Endothelial cell (in vitro differentiated cells): Measurements from ENCODE around the gene SHKBP1. TPM values are rescaled to one million over a fixed set of nuclear protein-coding genes. Genes with fewer than 3 reads are reported as not detected.

Source experiments
- DNase-seq: peaks from one replicate; pipeline ENCODE4 v3.0.0; 2021; ENCODE audit warnings: low spot score
- H3K27ac Mint-ChIP-seq: one replicate; pipeline ENCODE4 v1.8.0; 2021; ENCODE audit warnings: mixed read lengths, inconsistent platforms; ENCODE audit not compliant: unreplicated experiment
- H3K27me3 Mint-ChIP-seq: one replicate; pipeline ENCODE4 v1.8.0; 2021; ENCODE audit warnings: mild to moderate bottlenecking, moderate library complexity, mixed read lengths, inconsistent platforms; ENCODE audit not compliant: unreplicated experiment
- H3K36me3 Mint-ChIP-seq: one replicate; pipeline ENCODE4 v1.8.0; 2021; ENCODE audit warnings: mild to moderate bottlenecking, low read depth, mixed read lengths, inconsistent platforms; ENCODE audit not compliant: unreplicated experiment
- H3K4me1 Mint-ChIP-seq: one replicate; pipeline ENCODE4 v1.8.0; 2021; ENCODE audit warnings: mild to moderate bottlenecking, mixed read lengths, inconsistent platforms; ENCODE audit not compliant: unreplicated experiment
- H3K4me3 Mint-ChIP-seq: one replicate; pipeline ENCODE4 v1.8.0; 2021; ENCODE audit warnings: mild to moderate bottlenecking, mixed read lengths, inconsistent platforms; ENCODE audit not compliant: unreplicated experiment
- H3K9me3 Mint-ChIP-seq: one replicate; pipeline ENCODE4 v1.8.0; 2021; ENCODE audit warnings: mixed read lengths, inconsistent platforms; ENCODE audit not compliant: unreplicated experiment
- total RNA-seq: library from RNA; stranded (reverse); fragmentation: NEBNext Ultra II Directional; extraction: Animal tissue kit (Norgen Biotek cat#: 25700); gene quantifications from one replicate; pipeline ENCODE4 v1.2.1, GENCODE V29; 2021; ENCODE audit not compliant: unreplicated experiment
- TF ChIP-seq, protein P1 (sequence below): fragments of 200-600 bp; sonication (generic); IDR thresholded peaks from one replicate; pipeline ENCODE4 v1.5.0; 2021; ENCODE audit warnings: antibody characterized with exemption; ENCODE audit not compliant: unreplicated experiment

SHKBP1 gene
- total RNA-seq, 1 donor from 2014 or later: 84.6 TPM

DNA sequence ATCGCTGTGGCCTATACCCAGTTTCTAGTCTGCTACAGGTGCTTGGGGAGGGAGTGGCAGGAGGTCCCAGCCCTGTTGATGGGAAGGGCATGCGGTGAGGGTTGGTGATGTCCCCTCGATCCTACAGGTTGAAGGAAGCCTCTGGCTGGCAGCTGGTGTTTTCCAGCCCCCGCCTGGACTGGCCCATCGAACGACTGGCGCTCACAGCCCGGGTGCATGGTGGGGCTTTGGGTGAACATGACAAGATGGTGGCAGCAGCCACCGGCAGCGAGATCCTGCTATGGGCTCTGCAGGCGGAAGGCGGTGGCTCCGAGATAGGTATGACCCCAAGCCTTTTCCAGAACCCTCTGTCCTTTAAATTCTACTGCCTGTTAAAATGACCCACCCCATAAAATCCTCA is 3.9 kb downstream of the SHKBP1 start:
- Mint-ChIP-seq H3K27me3 (peaks cover 6% of the 10 kb centered on the region), H3K9me3 (no peaks in the 10 kb centered on the region), H3K36me3 (peaks cover 27% of the 10 kb centered on the region), H3K4me1 (peaks cover 11% of the 10 kb centered on the region), H3K4me3 (peak overlapping the region; percentile 65), H3K27ac (no peak overlapping the region)
- DNase-seq: no peak
- TF ChIP-seq, protein P1, sequence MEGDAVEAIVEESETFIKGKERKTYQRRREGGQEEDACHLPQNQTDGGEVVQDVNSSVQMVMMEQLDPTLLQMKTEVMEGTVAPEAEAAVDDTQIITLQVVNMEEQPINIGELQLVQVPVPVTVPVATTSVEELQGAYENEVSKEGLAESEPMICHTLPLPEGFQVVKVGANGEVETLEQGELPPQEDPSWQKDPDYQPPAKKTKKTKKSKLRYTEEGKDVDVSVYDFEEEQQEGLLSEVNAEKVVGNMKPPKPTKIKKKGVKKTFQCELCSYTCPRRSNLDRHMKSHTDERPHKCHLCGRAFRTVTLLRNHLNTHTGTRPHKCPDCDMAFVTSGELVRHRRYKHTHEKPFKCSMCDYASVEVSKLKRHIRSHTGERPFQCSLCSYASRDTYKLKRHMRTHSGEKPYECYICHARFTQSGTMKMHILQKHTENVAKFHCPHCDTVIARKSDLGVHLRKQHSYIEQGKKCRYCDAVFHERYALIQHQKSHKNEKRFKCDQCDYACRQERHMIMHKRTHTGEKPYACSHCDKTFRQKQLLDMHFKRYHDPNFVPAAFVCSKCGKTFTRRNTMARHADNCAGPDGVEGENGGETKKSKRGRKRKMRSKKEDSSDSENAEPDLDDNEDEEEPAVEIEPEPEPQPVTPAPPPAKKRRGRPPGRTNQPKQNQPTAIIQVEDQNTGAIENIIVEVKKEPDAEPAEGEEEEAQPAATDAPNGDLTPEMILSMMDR: no peak

DNA sequence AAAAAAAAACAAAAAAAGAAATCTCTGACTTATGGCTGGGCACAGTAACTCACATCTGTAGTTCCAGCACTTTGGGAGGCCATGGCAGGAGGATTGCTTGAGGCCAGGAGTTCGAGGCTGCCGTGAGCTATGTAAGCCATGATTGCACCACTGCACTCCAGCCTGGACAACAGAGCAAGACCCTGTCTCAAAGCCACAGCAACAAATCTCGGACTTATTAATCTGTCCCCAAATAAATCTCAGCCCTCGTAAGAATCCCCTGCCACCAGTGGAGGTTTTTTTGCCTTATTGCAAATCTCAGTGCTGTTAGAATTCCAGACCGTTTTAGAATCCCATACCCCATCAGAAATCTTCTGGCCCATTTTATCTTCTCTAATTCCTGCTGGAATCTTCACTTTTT is 4.9 kb downstream of the SHKBP1 start:
- TF ChIP-seq, protein P1: no peak
- Mint-ChIP-seq H3K36me3 (peaks cover 32% of the 10 kb centered on the region), H3K4me1 (peaks cover 11% of the 10 kb centered on the region), H3K9me3 (no peaks in the 10 kb centered on the region), H3K27me3 (peaks cover 10% of the 10 kb centered on the region), H3K27ac (no peak overlapping the region), H3K4me3 (peak overlapping the region; percentile 54)
- DNase-seq: no peak

DNA sequence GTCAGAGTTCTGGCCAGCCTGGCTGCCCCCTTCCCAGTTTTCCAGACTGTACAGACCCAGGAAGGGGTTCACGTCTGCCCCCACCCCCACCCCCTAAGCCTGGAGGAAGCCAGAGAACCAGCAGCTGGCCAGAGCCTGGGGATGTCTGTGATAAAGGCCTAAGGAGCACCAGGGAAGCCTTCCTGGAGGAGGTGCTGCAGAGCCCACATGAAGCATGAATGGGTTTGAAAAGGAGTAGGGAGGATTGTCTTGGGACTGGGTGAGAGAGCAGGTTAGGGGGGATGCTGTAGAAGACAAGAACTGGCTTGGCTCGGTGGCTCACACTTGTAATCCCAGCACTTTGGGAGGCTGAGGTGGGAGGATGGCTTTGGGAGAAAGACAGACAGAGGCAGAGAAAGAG is 5.8 kb downstream of the SHKBP1 start:
- TF ChIP-seq, protein P1: no peak
- H3K36me3 Mint-ChIP-seq: peaks cover 38% of the 10 kb centered on the region
- no peak overlapping the region for H3K27ac Mint-ChIP-seq

DNA sequence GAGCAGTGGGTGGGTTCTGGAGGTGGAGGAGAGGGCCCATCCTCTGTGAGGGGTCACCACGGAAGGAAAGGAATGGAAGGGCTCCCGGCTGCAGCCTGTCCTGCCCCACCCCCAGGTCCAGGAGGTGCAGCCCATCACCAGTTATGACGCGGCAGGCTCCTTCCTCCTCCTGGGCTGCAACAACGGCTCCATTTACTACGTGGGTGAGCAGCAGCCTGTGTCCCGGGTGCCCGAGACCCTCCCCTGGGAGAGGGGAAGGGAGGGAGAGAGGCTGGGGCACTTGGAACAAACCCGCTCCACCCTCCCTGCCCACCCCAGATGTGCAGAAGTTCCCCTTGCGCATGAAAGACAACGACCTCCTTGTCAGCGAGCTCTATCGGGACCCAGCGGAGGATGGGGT is 6.6 kb downstream of the SHKBP1 start:
- TF ChIP-seq, protein P1: no peak
- Mint-ChIP-seq H3K4me3 (no peak overlapping the region), H3K4me1 (peaks cover 5% of the 10 kb centered on the region), H3K27ac (no peak overlapping the region), H3K27me3 (peaks cover 4% of the 10 kb centered on the region), H3K36me3 (peaks cover 40% of the 10 kb centered on the region), H3K9me3 (no peaks in the 10 kb centered on the region)
- DNase-seq: no peak

More for the DNA sequence above, 5.8 kb downstream of the SHKBP1 start:
- H3K27me3 Mint-ChIP-seq: peaks cover 9% of the 10 kb centered on the region
- no peak for DNase-seq
- H3K9me3 Mint-ChIP-seq: no peaks in the 10 kb centered on the region
- peaks cover 11% of the 10 kb centered on the region for H3K4me1 Mint-ChIP-seq
- no peak overlapping the region for H3K4me3 Mint-ChIP-seq

DNA sequence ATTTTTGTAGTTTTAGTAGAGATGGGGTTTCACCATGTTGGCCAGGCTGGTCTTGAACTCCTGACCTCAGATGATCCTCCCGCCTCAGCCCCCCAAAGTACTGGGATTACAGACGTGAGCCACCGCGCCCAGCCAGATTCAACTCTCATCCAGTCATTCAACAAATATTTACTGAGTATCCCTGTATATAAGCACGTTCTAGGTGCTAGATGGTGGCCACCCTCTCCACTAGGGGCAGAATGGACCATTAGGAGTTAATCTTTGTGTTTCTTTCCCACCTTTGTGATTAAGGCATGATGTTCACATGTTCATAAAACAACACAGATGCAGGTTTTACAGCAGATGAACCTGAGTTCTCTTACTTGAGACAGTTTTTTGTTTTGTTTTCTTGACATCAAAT is 7.3 kb downstream of the SHKBP1 start:
- no peak overlapping the region for H3K27ac Mint-ChIP-seq
- no peaks in the 10 kb centered on the region for H3K4me1 Mint-ChIP-seq
- no peak overlapping the region for H3K4me3 Mint-ChIP-seq
- TF ChIP-seq, protein P1: peak; percentile 24
- H3K27me3 Mint-ChIP-seq: peaks cover 5% of the 10 kb centered on the region
- H3K9me3 Mint-ChIP-seq: no peaks in the 10 kb centered on the region
- no peak for DNase-seq
- peaks cover 41% of the 10 kb centered on the region for H3K36me3 Mint-ChIP-seq
